ENCODE data around the gene ZCCHC14. TPM values are rescaled to one million over a fixed set of nuclear protein-coding genes. Genes with fewer than 3 reads are reported as not detected.

ZCCHC14 gene
- total and polyA plus RNA-seq, 2 of the 13 experiments (the other 11 are each of a cell fraction or from before 2014, with no cell fraction given), result 12.4 to 12.5 TPM

DNA sequence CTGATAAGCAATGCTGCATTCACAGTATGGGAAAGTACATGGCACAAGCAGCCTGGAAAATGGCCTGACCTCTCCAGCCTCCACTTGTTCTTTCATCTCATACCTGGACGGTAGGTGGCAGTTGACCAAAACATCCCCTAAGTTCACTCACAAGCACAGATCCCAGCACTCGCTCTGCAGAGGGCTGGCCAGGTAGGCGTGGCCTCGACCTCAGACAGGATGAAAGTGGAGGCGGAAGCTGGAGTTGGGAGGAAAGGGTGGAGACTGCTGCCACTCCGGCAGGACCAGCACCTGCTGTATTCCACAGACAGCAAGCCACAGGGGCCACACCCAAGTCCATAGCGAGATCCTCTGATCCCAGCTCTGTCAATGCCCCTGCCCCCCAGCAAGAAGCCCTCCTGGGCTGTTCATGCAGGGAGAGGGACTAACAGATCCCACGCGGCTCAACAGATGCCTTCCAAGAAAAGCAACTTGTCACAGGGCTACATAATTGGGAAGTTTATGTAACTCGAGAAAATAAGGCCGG lies 31.3 kb downstream of the ZCCHC14 start (continued):
- TF ChIP-seq FOXA3 (CRISPR knock-in tag; IDR thresholded peaks at IDR 0.05), result peak; percentile 60; the same call in 1 of the 2 replicates
- TF ChIP-seq HNRNPLL (IDR thresholded peaks at IDR 0.05; ENCODE audit: low read depth, low read length, poor library complexity, severe bottlenecking), result peak; percentile 25
- TF ChIP-seq, protein P1, sequence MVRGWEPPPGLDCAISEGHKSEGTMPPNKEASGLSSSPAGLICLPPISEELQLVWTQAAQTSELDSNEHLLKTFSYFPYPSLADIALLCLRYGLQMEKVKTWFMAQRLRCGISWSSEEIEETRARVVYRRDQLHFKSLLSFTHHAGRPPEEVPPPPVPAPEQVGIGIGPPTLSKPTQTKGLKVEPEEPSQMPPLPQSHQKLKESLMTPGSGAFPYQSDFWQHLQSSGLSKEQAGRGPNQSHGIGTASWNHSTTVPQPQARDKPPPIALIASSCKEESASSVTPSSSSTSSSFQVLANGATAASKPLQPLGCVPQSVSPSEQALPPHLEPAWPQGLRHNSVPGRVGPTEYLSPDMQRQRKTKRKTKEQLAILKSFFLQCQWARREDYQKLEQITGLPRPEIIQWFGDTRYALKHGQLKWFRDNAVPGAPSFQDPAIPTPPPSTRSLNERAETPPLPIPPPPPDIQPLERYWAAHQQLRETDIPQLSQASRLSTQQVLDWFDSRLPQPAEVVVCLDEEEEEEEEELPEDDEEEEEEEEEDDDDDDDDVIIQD (CRISPR knock-in tag; IDR thresholded peaks at IDR 0.05; ENCODE audit: low read depth), result peak; percentile 85
- no peak for TF ChIP-seq TBL1XR1 (IDR thresholded peaks at IDR 0.05; ENCODE audit: borderline replicate concordance, low read length, partially characterized antibody)
- TF ChIP-seq ZMYM3 (CRISPR knock-in tag; IDR thresholded peaks at IDR 0.05), result no peak
- peak; percentile 73 for TF ChIP-seq GABPB1 (CRISPR knock-in tag; IDR thresholded peaks at IDR 0.05)
- peak; percentile 74 for TF ChIP-seq KMT2B (CRISPR knock-in tag; IDR thresholded peaks at IDR 0.05)
- peak; percentile 32; the same call in 1 of the 2 replicates for TF ChIP-seq MYC (CRISPR knock-in tag; IDR thresholded peaks at IDR 0.05; ENCODE audit: borderline replicate concordance)
- peak; percentile 98 for TF ChIP-seq XRCC5 (optimal IDR thresholded peaks at IDR 0.05; ENCODE audit: low read length)
- peak; percentile 79; the same call in 1 of the 2 replicates for TF ChIP-seq ZBTB38 (CRISPR knock-in tag; IDR thresholded peaks at IDR 0.05)
- peak; percentile 99 for TF ChIP-seq ZEB1 (IDR thresholded peaks at IDR 0.05; ENCODE audit: insufficient replicate concordance, low read depth)
- peak; percentile 75; the same call in 1 of the 2 replicates for TF ChIP-seq SOX5 (CRISPR knock-in tag; IDR thresholded peaks at IDR 0.05; ENCODE audit: borderline replicate concordance)
- peak; percentile 73 for TF ChIP-seq PHF5A (CRISPR knock-in tag; IDR thresholded peaks at IDR 0.05; ENCODE audit: low read depth, unreplicated experiment)
- TF ChIP-seq ZNF44 (CRISPR knock-in tag; IDR thresholded peaks at IDR 0.05), result no peak
- TF ChIP-seq, protein P2, sequence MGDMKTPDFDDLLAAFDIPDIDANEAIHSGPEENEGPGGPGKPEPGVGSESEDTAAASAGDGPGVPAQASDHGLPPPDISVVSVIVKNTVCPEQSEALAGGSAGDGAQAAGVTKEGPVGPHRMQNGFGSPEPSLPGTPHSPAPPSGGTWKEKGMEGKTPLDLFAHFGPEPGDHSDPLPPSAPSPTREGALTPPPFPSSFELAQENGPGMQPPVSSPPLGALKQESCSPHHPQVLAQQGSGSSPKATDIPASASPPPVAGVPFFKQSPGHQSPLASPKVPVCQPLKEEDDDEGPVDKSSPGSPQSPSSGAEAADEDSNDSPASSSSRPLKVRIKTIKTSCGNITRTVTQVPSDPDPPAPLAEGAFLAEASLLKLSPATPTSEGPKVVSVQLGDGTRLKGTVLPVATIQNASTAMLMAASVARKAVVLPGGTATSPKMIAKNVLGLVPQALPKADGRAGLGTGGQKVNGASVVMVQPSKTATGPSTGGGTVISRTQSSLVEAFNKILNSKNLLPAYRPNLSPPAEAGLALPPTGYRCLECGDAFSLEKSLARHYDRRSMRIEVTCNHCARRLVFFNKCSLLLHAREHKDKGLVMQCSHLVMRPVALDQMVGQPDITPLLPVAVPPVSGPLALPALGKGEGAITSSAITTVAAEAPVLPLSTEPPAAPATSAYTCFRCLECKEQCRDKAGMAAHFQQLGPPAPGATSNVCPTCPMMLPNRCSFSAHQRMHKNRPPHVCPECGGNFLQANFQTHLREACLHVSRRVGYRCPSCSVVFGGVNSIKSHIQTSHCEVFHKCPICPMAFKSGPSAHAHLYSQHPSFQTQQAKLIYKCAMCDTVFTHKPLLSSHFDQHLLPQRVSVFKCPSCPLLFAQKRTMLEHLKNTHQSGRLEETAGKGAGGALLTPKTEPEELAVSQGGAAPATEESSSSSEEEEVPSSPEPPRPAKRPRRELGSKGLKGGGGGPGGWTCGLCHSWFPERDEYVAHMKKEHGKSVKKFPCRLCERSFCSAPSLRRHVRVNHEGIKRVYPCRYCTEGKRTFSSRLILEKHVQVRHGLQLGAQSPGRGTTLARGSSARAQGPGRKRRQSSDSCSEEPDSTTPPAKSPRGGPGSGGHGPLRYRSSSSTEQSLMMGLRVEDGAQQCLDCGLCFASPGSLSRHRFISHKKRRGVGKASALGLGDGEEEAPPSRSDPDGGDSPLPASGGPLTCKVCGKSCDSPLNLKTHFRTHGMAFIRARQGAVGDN (CRISPR knock-in tag; IDR thresholded peaks at IDR 0.05), result peak; percentile 87
- TF ChIP-seq, protein P3, sequence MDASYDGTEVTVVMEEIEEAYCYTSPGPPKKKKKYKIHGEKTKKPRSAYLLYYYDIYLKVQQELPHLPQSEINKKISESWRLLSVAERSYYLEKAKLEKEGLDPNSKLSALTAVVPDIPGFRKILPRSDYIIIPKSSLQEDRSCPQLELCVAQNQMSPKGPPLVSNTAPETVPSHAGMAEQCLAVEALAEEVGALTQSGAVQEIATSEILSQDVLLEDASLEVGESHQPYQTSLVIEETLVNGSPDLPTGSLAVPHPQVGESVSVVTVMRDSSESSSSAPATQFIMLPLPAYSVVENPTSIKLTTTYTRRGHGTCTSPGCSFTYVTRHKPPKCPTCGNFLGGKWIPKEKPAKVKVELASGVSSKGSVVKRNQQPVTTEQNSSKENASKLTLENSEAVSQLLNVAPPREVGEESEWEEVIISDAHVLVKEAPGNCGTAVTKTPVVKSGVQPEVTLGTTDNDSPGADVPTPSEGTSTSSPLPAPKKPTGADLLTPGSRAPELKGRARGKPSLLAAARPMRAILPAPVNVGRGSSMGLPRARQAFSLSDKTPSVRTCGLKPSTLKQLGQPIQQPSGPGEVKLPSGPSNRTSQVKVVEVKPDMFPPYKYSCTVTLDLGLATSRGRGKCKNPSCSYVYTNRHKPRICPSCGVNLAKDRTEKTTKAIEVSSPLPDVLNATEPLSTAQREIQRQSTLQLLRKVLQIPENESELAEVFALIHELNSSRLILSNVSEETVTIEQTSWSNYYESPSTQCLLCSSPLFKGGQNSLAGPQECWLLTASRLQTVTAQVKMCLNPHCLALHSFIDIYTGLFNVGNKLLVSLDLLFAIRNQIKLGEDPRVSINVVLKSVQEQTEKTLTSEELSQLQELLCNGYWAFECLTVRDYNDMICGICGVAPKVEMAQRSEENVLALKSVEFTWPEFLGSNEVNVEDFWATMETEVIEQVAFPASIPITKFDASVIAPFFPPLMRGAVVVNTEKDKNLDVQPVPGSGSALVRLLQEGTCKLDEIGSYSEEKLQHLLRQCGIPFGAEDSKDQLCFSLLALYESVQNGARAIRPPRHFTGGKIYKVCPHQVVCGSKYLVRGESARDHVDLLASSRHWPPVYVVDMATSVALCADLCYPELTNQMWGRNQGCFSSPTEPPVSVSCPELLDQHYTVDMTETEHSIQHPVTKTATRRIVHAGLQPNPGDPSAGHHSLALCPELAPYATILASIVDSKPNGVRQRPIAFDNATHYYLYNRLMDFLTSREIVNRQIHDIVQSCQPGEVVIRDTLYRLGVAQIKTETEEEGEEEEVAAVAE (CRISPR knock-in tag; IDR thresholded peaks at IDR 0.05; ENCODE audit: borderline replicate concordance), result no peak
- TF ChIP-seq ASH2L (IDR thresholded peaks at IDR 0.05; ENCODE audit: insufficient read length, low read depth, low read length), result peak; percentile 50
- TF ChIP-seq, protein P4, sequence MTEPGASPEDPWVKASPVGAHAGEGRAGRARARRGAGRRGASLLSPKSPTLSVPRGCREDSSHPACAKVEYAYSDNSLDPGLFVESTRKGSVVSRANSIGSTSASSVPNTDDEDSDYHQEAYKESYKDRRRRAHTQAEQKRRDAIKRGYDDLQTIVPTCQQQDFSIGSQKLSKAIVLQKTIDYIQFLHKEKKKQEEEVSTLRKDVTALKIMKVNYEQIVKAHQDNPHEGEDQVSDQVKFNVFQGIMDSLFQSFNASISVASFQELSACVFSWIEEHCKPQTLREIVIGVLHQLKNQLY (CRISPR knock-in tag; IDR thresholded peaks at IDR 0.05), result 0 out of 2 replicates have a peak, but pooled peaks have one; percentile 52

Data from HepG2 (cell line).